Measurements from ENCODE around the gene TMEM150C.

DNA sequence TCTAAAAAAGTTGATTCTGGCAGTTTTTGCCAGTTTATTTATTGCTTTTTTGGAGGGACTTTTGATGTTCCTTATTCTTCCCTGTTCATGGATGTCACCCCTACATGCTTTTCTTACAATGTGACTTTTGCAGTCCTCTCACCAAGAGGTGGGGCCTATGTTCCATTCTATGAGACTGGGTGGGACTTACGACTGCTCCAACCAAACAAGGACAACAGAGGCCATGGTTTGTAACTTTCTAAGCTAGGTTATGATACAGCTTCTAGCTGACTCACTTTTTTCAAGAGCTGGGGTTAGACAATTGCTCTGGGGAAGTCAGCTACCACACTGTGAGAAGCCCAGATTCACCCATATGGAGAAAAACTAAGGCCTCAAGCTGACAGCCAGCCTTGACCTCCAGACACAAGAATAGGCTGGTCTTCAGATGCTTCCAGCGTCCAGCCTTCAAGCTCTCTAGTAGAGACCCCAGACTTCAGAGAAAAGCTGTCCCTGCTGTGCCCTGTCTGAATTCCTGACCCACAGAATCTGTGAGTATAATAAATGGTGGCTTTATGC lies 91.9 kb downstream of the TMEM150C start:
- TF ChIP-seq, protein P1, sequence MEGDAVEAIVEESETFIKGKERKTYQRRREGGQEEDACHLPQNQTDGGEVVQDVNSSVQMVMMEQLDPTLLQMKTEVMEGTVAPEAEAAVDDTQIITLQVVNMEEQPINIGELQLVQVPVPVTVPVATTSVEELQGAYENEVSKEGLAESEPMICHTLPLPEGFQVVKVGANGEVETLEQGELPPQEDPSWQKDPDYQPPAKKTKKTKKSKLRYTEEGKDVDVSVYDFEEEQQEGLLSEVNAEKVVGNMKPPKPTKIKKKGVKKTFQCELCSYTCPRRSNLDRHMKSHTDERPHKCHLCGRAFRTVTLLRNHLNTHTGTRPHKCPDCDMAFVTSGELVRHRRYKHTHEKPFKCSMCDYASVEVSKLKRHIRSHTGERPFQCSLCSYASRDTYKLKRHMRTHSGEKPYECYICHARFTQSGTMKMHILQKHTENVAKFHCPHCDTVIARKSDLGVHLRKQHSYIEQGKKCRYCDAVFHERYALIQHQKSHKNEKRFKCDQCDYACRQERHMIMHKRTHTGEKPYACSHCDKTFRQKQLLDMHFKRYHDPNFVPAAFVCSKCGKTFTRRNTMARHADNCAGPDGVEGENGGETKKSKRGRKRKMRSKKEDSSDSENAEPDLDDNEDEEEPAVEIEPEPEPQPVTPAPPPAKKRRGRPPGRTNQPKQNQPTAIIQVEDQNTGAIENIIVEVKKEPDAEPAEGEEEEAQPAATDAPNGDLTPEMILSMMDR (conservative IDR thresholded peaks at IDR 0.05; ENCODE audit: low read depth, low read length) = no peak
- TF ChIP-seq POLR2A (IDR thresholded peaks at IDR 0.05; ENCODE audit: low read depth, low read length) (no peak), RFX5 (IDR thresholded peaks at IDR 0.05; ENCODE audit: low read depth, low read length) (no peak), CEBPB (IDR thresholded peaks at IDR 0.05; ENCODE audit: low read depth, low read length) (no peak), MAFK (IDR thresholded peaks at IDR 0.05; ENCODE audit: low read depth, low read length) (no peak), SMC3 (IDR thresholded peaks at IDR 0.05; ENCODE audit: low read depth, low read length) (no peak), RAD21 (IDR thresholded peaks at IDR 0.05; ENCODE audit: low read length) (peak; percentile 18; the same call in 1 of the 2 replicates), FOS (IDR thresholded peaks at IDR 0.05; ENCODE audit: low read depth, low read length) (no peak)
- TF ChIP-seq, protein P2, sequence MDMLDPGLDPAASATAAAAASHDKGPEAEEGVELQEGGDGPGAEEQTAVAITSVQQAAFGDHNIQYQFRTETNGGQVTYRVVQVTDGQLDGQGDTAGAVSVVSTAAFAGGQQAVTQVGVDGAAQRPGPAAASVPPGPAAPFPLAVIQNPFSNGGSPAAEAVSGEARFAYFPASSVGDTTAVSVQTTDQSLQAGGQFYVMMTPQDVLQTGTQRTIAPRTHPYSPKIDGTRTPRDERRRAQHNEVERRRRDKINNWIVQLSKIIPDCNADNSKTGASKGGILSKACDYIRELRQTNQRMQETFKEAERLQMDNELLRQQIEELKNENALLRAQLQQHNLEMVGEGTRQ (IDR thresholded peaks at IDR 0.05; ENCODE audit: low read depth, low read length) = no peak
